PC-3 (cell line): Measurements from ENCODE around the gene TEX19. TPM values are rescaled to one million over a fixed set of nuclear protein-coding genes. Genes with fewer than 3 reads are reported as not detected.

Source experiments
- ATAC-seq: fragments of 200-7000 bp; cut with Tn5 transposase; 2 replicates; pipeline ENCODE4 v1.9.1; 2020; ENCODE audit warnings: mild to moderate bottlenecking, moderate library complexity
- BruUV-seq: library from RNA; stranded (reverse); fragments of 400-500 nt; replicated peaks from 2 replicates; lab custom pipeline; 2021; lab: Mats Ljungman, UMichigan
- CTCF ChIA-PET: fragments of 300-600 bp; sonication (Branson Sonifier 250); formaldehyde crosslinking; loops from one replicate; lab custom pipeline; 2022; ENCODE audit warnings: antibody characterized with exemption; lab: Charles Lee
- POLR2A ChIA-PET: fragments of 300-600 bp; sonication (Branson Sonifier 250); formaldehyde crosslinking; loops from one replicate; lab custom pipeline; 2022; ENCODE audit warnings: antibody characterized with exemption; ENCODE audit not compliant: unreplicated experiment; lab: Charles Lee
- DNase-seq: peaks from one replicate; pipeline ENCODE4 v3.0.0-alpha.2; 2015
- H2AFZ ChIP-seq: fragments of 300-600 bp; sonication (generic); 2 replicates; pipeline ENCODE4 v1.6.0; 2016; ENCODE audit warnings: antibody characterized with exemption, low read length
- H3F3A ChIP-seq: fragments of 300-600 bp; sonication (generic); one replicate; pipeline ENCODE4 v1.6.0; 2017; ENCODE audit warnings: antibody characterized with exemption, low read length, control low read depth, mild to moderate bottlenecking; ENCODE audit not compliant: unreplicated experiment
- H3K27ac ChIP-seq: fragments of 300-600 bp; sonication (generic); 2 replicates; pipeline ENCODE4 v1.5.1; 2016; ENCODE audit warnings: mild to moderate bottlenecking, low read length
- H3K27me3 ChIP-seq: fragments of 300-600 bp; sonication (generic); 2 replicates; pipeline ENCODE4 v1.6.1; 2016; ENCODE audit warnings: low read length, mixed read lengths
- H3K36me3 ChIP-seq: fragments of 300-600 bp; sonication (generic); 2 replicates; pipeline ENCODE4 v1.6.1; 2016; ENCODE audit warnings: low read depth, mixed run types, low read length, mixed read lengths
- H3K4me1 ChIP-seq: fragments of 300-600 bp; sonication (generic); 2 replicates; pipeline ENCODE4 v1.5.1; 2016; ENCODE audit warnings: low read length; ENCODE audit not compliant: insufficient read depth
- H3K4me2 ChIP-seq: fragments of 300-600 bp; sonication (generic); 2 replicates; pipeline ENCODE4 v1.6.0; 2016; ENCODE audit warnings: low read length
- H3K4me3 ChIP-seq: fragments of 300-600 bp; sonication (generic); 2 replicates; pipeline ENCODE4 v1.5.1; 2016; ENCODE audit warnings: mild to moderate bottlenecking, low read length, mixed read lengths
- H3K79me2 ChIP-seq: fragments of 300-600 bp; sonication (generic); 2 replicates; pipeline ENCODE4 v1.6.1; 2017; ENCODE audit warnings: low read length, mixed read lengths
- H3K9ac ChIP-seq: fragments of 300-600 bp; sonication (generic); 2 replicates; pipeline ENCODE4 v1.6.0; 2016; ENCODE audit warnings: mild to moderate bottlenecking, low read length
- H3K9me2 ChIP-seq: fragments of 300-600 bp; sonication (generic); replicated peaks from 2 replicates; pipeline ENCODE4 v1.6.1; 2016; ENCODE audit warnings: mixed run types, low read length, mixed read lengths
- H3K9me3 ChIP-seq: fragments of 300-600 bp; sonication (generic); 2 replicates; pipeline ENCODE4 v1.6.1; 2016; ENCODE audit warnings: low read length, mixed read lengths
- H4K20me1 ChIP-seq: fragments of 300-600 bp; sonication (generic); 2 replicates; pipeline ENCODE4 v1.6.1; 2016; ENCODE audit warnings: low read length, mixed read lengths
- EZH2 ChIP-seq: fragments of 300-600 bp; sonication (generic); IDR thresholded peaks from one replicate; pipeline ENCODE4 v1.6.1; 2017; ENCODE audit warnings: antibody characterized with exemption, mild to moderate bottlenecking, low read length; ENCODE audit not compliant: unreplicated experiment
- EZH2phosphoT487 ChIP-seq: fragments of 300-600 bp; sonication (generic); IDR thresholded peaks from 2 replicates; pipeline ENCODE4 v1.6.1; 2018; ENCODE audit warnings: mild to moderate bottlenecking, antibody characterized with exemption, low read length, borderline replicate concordance
- intact Hi-C: fragments of 100-400 bp; cut with micrococcal nuclease; formaldehyde crosslinking; loops from 2 replicates; pipeline ENCODE4 v1.9.0; 2023
- total RNA-seq: library from RNA; depleted of rRNA; stranded (reverse); fragments of >200 nt; gene quantifications from 2 replicates; pipeline ENCODE4 v1.2.3, GENCODE V29; 2014
- TF ChIP-seq, protein P1 (sequence below): fragments of 300-600 bp; sonication (generic); conservative IDR thresholded peaks from 2 replicates; pipeline ENCODE4 v1.5.1; 2017; ENCODE audit warnings: antibody characterized with exemption, low read depth, mild to moderate bottlenecking, low read length

TEX19 gene
- total RNA-seq, 1 experiment from 2014 or later, result 1.2 TPM

DNA sequence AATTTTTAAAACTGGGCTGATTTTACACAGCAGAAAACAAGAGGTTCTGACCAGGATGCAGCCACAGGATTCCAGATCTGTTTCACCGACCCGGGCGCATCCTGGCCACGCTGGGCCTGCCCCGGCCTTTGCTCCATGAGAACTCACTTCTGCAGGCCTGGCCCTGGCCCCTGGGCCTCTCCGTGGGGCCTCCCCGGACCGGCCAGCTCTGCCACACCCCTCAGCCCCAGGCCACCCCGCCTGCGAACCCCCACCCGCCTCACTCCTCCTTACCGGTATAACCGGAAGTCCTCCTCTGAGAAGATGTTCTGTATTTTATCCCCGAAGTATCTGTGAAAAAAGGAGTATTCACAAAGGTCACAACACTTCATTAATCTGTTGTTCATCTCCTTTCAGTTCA lies 46.0 kb downstream of the TEX19 start:
- H2AFZ ChIP-seq, result no peak overlapping the region
- no peaks in the 10 kb centered on the region for H4K20me1 ChIP-seq
- no peak overlapping the region for H3K9ac ChIP-seq
- H3K9me2 ChIP-seq, result no peaks in the 10 kb centered on the region
- H3K27ac ChIP-seq, result no peak overlapping the region
- H3F3A ChIP-seq, result no peaks in the 10 kb centered on the region
- H3K9me3 ChIP-seq, result no peaks in the 10 kb centered on the region
- no peaks in the 10 kb centered on the region for H3K27me3 ChIP-seq
- no peak for ATAC-seq
- no peaks in the 10 kb centered on the region for H3K79me2 ChIP-seq
- CTCF ChIA-PET, result no interaction called here
- intact Hi-C loops, result no loop called here
- POLR2A ChIA-PET, result no interaction called here
- no peak overlapping the region for H3K4me2 ChIP-seq
- peaks cover 2% of the 10 kb centered on the region for H3K36me3 ChIP-seq
- DNase-seq, result no peak
- BruUV-seq, result no TSS peak
- H3K4me1 ChIP-seq, result no peaks in the 10 kb centered on the region
- TF ChIP-seq EZH2phosphoT487 (no peak), EZH2 (no peak)
- TF ChIP-seq, protein P1, sequence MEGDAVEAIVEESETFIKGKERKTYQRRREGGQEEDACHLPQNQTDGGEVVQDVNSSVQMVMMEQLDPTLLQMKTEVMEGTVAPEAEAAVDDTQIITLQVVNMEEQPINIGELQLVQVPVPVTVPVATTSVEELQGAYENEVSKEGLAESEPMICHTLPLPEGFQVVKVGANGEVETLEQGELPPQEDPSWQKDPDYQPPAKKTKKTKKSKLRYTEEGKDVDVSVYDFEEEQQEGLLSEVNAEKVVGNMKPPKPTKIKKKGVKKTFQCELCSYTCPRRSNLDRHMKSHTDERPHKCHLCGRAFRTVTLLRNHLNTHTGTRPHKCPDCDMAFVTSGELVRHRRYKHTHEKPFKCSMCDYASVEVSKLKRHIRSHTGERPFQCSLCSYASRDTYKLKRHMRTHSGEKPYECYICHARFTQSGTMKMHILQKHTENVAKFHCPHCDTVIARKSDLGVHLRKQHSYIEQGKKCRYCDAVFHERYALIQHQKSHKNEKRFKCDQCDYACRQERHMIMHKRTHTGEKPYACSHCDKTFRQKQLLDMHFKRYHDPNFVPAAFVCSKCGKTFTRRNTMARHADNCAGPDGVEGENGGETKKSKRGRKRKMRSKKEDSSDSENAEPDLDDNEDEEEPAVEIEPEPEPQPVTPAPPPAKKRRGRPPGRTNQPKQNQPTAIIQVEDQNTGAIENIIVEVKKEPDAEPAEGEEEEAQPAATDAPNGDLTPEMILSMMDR, result no peak
- H3K4me3 ChIP-seq, result no peak overlapping the region

DNA sequence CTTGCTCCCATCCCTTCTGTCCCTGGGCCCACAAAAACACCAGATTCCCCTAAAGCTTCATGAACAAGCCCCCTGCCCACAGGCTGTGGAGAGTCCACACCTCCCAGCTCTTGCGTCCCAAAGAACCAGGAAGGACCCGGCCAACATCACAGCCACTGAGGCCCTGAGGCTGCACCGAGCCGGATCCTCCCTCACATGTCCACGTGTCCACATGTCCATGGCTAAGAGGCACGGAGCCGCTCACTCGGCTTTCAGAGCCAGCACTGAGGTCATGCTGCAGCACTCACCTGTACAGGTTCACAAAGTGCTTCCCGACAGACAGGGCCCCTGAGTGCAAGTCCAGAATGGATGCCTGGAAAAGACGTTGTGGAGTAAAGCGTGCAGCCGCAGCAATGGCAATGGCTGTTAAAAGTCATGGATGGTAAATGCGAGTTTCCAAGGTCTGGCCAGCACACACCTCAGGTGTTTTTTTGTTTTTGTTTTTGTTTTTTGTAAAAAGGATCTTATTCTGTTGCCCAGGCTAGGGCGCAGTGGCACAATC lies 47.2 kb downstream of the TEX19 start:
- BruUV-seq, result no TSS peak
- H3K4me3 ChIP-seq, result no peak overlapping the region
- CTCF ChIA-PET, result no interaction called here

DNA sequence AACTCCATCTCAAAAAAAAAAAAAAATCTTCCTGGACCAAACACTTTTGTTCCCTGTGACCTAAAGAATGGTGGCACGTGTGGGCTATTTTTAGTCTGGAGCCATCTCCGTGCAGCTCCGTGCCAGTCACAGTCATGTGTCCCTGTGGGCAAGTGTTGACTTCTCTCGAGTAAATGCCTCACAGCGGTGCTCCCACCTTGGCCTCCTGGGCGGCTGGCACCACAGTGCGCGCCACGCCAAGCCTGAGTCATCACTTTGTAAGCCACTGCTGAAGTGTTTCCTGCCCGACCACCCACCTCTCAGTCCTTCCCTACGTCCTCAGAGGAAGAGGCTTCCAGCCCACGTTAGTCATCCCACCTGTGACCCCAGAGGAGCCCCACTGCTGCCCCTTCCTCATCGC lies 48.2 kb downstream of the TEX19 start:
- BruUV-seq, result no TSS peak
- H4K20me1 ChIP-seq, result no peaks in the 10 kb centered on the region
- H3K36me3 ChIP-seq, result no peaks in the 10 kb centered on the region; the same call in none of the 2 replicates
- no peaks in the 10 kb centered on the region for H3K9me2 ChIP-seq
- no peak overlapping the region for H2AFZ ChIP-seq
- intact Hi-C loops, result no loop called here
- TF ChIP-seq, protein P1, result no peak
- TF ChIP-seq EZH2 (no peak), EZH2phosphoT487 (no peak)
- H3K4me3 ChIP-seq, result no peak overlapping the region
- H3K4me1 ChIP-seq, result no peaks in the 10 kb centered on the region
- H3K27me3 ChIP-seq, result no peaks in the 10 kb centered on the region
- no peaks in the 10 kb centered on the region for H3K9me3 ChIP-seq
- H3K9ac ChIP-seq, result no peak overlapping the region
- H3K79me2 ChIP-seq, result peaks cover 6% of the 10 kb centered on the region; the same call in 1 of the 2 replicates
- ChIA-PET CTCF (interaction anchor here (0.6 kb wide), 1 partner anchor 149 kb away, joined by 9 read pairs; no protein-coding TSS in a partner anchor), POLR2A (no interaction called here)
- H3F3A ChIP-seq, result no peaks in the 10 kb centered on the region
- H3K27ac ChIP-seq, result no peak overlapping the region
- DNase-seq (peak; percentile 6), ATAC-seq (peak; percentile 64)
- H3K4me2 ChIP-seq, result no peak overlapping the region

More for the DNA sequence above, 47.2 kb downstream of the TEX19 start:
- no peaks in the 10 kb centered on the region for H3K9me3 ChIP-seq
- no peaks in the 10 kb centered on the region for H3K9me2 ChIP-seq
- H3F3A ChIP-seq, result no peaks in the 10 kb centered on the region
- H2AFZ ChIP-seq, result no peak overlapping the region
- no peak for DNase-seq
- H3K4me1 ChIP-seq, result no peaks in the 10 kb centered on the region
- no peaks in the 10 kb centered on the region for H3K27me3 ChIP-seq
- no peak for ATAC-seq
- no peaks in the 10 kb centered on the region for H3K79me2 ChIP-seq
- TF ChIP-seq EZH2phosphoT487 (no peak), EZH2 (no peak)
- TF ChIP-seq, protein P1, result no peak
- H3K36me3 ChIP-seq, result no peaks in the 10 kb centered on the region; the same call in none of the 2 replicates
- no peak overlapping the region for H3K9ac ChIP-seq
- POLR2A ChIA-PET, result no interaction called here
- H3K27ac ChIP-seq, result no peak overlapping the region
- no peaks in the 10 kb centered on the region for H4K20me1 ChIP-seq
- intact Hi-C loops, result no loop called here
- no peak overlapping the region for H3K4me2 ChIP-seq
